K562 (cell line): ENCODE results near the gene ZNRD2. TPM values are rescaled to one million over a fixed set of nuclear protein-coding genes. Genes with fewer than 3 reads are reported as not detected.
A peak's percentile ranks its signal among the peaks of the same experiment; 100 is the strongest.

Source experiments
- ATAC-seq: fragments of 200-7000 bp; cut with Tn5 transposase; 3 replicates; pipeline ENCODE4 v1.9.1; 2020; ENCODE audit warnings: moderate library complexity
- BruUV-seq: library from RNA; stranded (reverse); fragments of 400-500 nt; replicated peaks from 2 replicates; lab custom pipeline; 2021; lab: Mats Ljungman, UMichigan
- CTCF ChIA-PET: fragments of 300-600 bp; formaldehyde crosslinking; extraction: SDS; loops from one replicate; lab custom pipeline; 2021; ENCODE audit warnings: low intra/inter-chr PET ratio; lab: Yijun Ruan, JAX
- POLR2A ChIA-PET: fragments of 300-600, 350-650 bp; sonication (Branson Sonifier 250); formaldehyde crosslinking; extraction: SDS; loops from one replicate; lab custom pipeline; 2021; ENCODE audit warnings: antibody characterized with exemption, inconsistent platforms; lab: Yijun Ruan, JAX
- DNase-seq, 4 experiments: peaks; one replicate each; pipeline versions ENCODE4 v3.0.0 to v3.0.0-alpha.2; 2011 to 2018; ENCODE audit warnings: low spot score in 3 of 4, mixed read lengths in 3 of 4; ENCODE audit errors: extremely low read depth in 1 of 4
- FAIRE-seq: peaks from 2 replicates; lab custom pipeline; 2011; peaks lifted over from hg19 to GRCh38; lab: Jason Lieb, UNC
- H2AFZ ChIP-seq: 2 replicates; pipeline ENCODE4 v1.6.0; 2011; ENCODE audit warnings: low read depth, low read length, control low read depth, inconsistent platforms
- H3K27ac ChIP-seq: fragments of 200-600 bp; 3 replicates; pipeline ENCODE4 v1.8.0; 2011; ENCODE audit warnings: low read depth, mild to moderate bottlenecking, control low read depth, inconsistent platforms, low read length, moderate library complexity, mixed read lengths; ENCODE audit errors: extremely low read depth
- H3K27me3 ChIP-seq, 2 experiments: fragments of 300-600 bp in 1 of 2; 2 replicates in 1 of 2; 3 replicates in 1 of 2; pipeline versions ENCODE4 v1.6.0 to v1.8.0; 2011; ENCODE audit warnings: inconsistent platforms in 2 of 2, low read length in 2 of 2, mild to moderate bottlenecking in 1 of 2, mixed read lengths in 1 of 2, moderate library complexity in 1 of 2; ENCODE audit not compliant: control insufficient read depth in 2 of 2, insufficient read depth in 2 of 2
- H3K36me3 ChIP-seq: fragments of 300-600 bp; 3 replicates; pipeline ENCODE4 v1.8.0; 2011; ENCODE audit warnings: mild to moderate bottlenecking, low read length, inconsistent platforms; ENCODE audit not compliant: control insufficient read depth, insufficient read depth
- H3K4me1 ChIP-seq, 2 experiments: fragments of 200-600 bp in 1 of 2; replicated peaks in 1 of 2; 2 replicates in 1 of 2; 3 replicates in 1 of 2; pipeline versions ENCODE4 v1.5.1 to v1.8.0; 2011; ENCODE audit warnings: inconsistent platforms in 2 of 2, low read length in 2 of 2, mild to moderate bottlenecking in 1 of 2, mixed read lengths in 1 of 2, moderate library complexity in 1 of 2; ENCODE audit not compliant: control insufficient read depth in 2 of 2, insufficient read depth in 2 of 2
- H3K4me2 ChIP-seq: 2 replicates; pipeline ENCODE4 v1.6.1; 2011; ENCODE audit warnings: low read length, control low read depth, inconsistent platforms, mixed read lengths; ENCODE audit not compliant: insufficient read depth
- H3K4me3 ChIP-seq: fragments of 200-600 bp; sonication (generic), shearing (Covaris generic); 2 replicates; pipeline ENCODE4 v1.5.1; 2016; ENCODE audit warnings: control low read depth, inconsistent platforms
- H3K79me2 ChIP-seq: fragments of 200-600 bp; 3 replicates; pipeline ENCODE4 v1.8.0; 2011; ENCODE audit warnings: low read length, inconsistent platforms; ENCODE audit not compliant: control insufficient read depth, insufficient read depth
- H3K9ac ChIP-seq, 2 experiments: 2 replicates each; pipeline versions ENCODE4 v1.6.0 to v1.6.1; 2011; ENCODE audit warnings: low read depth in 2 of 2, low read length in 2 of 2, control low read depth in 1 of 2, inconsistent platforms in 1 of 2, mild to moderate bottlenecking in 1 of 2, mixed read lengths in 1 of 2; ENCODE audit not compliant: insufficient read depth in 1 of 2
- H3K9me1 ChIP-seq: one replicate; pipeline ENCODE4 v1.6.0; 2011; ENCODE audit warnings: inconsistent platforms, mild to moderate bottlenecking, low read length, moderate library complexity; ENCODE audit not compliant: control insufficient read depth, insufficient read depth
- H3K9me3 ChIP-seq: replicated peaks from 2 replicates; pipeline ENCODE4 v1.5.1; 2011; ENCODE audit warnings: low read depth, low read length, inconsistent platforms; ENCODE audit not compliant: control insufficient read depth, insufficient read depth
- H4K20me1 ChIP-seq: replicated peaks from 2 replicates; pipeline ENCODE4 v1.6.1; 2011; ENCODE audit warnings: low read length, inconsistent platforms, mixed read lengths; ENCODE audit not compliant: control insufficient read depth, insufficient read depth
- EGR1 ChIP-seq: fragments of 450-650 bp; conservative IDR thresholded peaks from 2 replicates; pipeline ENCODE4 v1.6.1; 2017; ENCODE audit warnings: mild to moderate bottlenecking
- KDM5B ChIP-seq: fragments of 200-600 bp; sonication (generic); IDR thresholded peaks from 2 replicates; pipeline ENCODE4 v1.6.1; 2012; ENCODE audit warnings: low read depth, mild to moderate bottlenecking, moderate library complexity, low read length, control low read depth, inconsistent platforms; ENCODE audit not compliant: insufficient replicate concordance
- MAX ChIP-seq: sonication (generic); formaldehyde crosslinking; IDR thresholded peaks from 2 replicates; pipeline ENCODE4 v1.9.0; 2022; ENCODE audit warnings: mild to moderate bottlenecking, missing genetic modification reagents
- SREBF2 ChIP-seq: sonication (generic); formaldehyde crosslinking; IDR thresholded peaks from 2 replicates; pipeline ENCODE4 v1.4.0; 2020; ENCODE audit warnings: mild to moderate bottlenecking, missing genetic modification reagents
- VEZF1 ChIP-seq: fragments of 200-800 bp; sonication (Bioruptor generic); IDR thresholded peaks from 2 replicates; pipeline ENCODE4 v1.6.1; 2017; ENCODE audit warnings: missing genetic modification characterization, missing compliant biosample characterization
- WGBS: fragments of 100-300 bp; shearing (Covaris generic); methylation state at CpG from one replicate; pipeline ENCODE4 v1.1.6; 2016; ENCODE audit warnings: low coverage, mixed read lengths; ENCODE audit not compliant: insufficient coverage; ENCODE audit errors: missing lambda C conversion rate; 5-methylcytosine and 5-hydroxymethylcytosine counted together
- in situ Hi-C: fragments of 300-500 bp; cut with MboI; formaldehyde crosslinking; loops from 4 replicates; pipeline ENCODE4 v1.15.0; 2018; ENCODE audit warnings: inconsistent platforms, mixed read lengths
- intact Hi-C: fragments of 100-400 bp; cut with micrococcal nuclease; formaldehyde crosslinking; loops from 2 replicates; pipeline ENCODE4 v1.14.2; 2022
- polyA plus RNA-seq, 8 experiments: library from polyadenylated mRNA; depleted of rRNA in 4 of 8; stranded (reverse) in 5 of 8; unstranded in 3 of 8; fragments of >200 nt; fragmentation: Nextera tagmentation in 2 of 8; fragmentation: Illumina TruSeq in 1 of 8; extraction: Ambion mirVana in 2 of 8; extraction: Trizol in 1 of 8; gene quantifications; 2 replicates each; pipeline versions ENCODE4 v1.2.1 to v1.2.3, GENCODE V29; 2011 to 2014; ENCODE audit warnings: inconsistent platforms in 1 of 8, missing spikeins in 1 of 8
- total RNA-seq, 7 experiments: library from RNA; depleted of rRNA in 6 of 7; stranded (reverse); fragments of >200 nt in 6 of 7; fragmentation: Illumina TruSeq in 2 of 7; extraction: Trizol in 2 of 7; gene quantifications; 2 replicates each; pipeline versions ENCODE4 v1.2.1 to v1.2.3, GENCODE V29; 2011 to 2021; ENCODE audit warnings: low replicate concordance in 1 of 7

ZNRD2 gene
- total and polyA plus RNA-seq, 9 of the 15 experiments (the other 6 are each of a cell fraction or from before 2014, with no cell fraction given), result 13.4 to 129 (median 60.4) TPM

GRCh38 chr11:65589444-65590239 is 19.4 kb downstream of the ZNRD2 start:
- FAIRE-seq (no peak), ATAC-seq (peak; percentile 39), DNase-seq (peak; percentile 65 to 82 (median 70))
- H3K27ac ChIP-seq, result no peak overlapping the region
- peaks cover 56% of the 10 kb centered on the region; the same call in 2 of the 3 replicates for H3K36me3 ChIP-seq
- CTCF ChIA-PET, result interaction anchor here (0.6 kb wide), 1 partner anchor 481 kb away, joined by 3 read pairs; no protein-coding TSS in a partner anchor
- H2AFZ ChIP-seq, result no peak overlapping the region
- H3K4me3 ChIP-seq, result no peak overlapping the region
- no peak overlapping the region for H3K4me2 ChIP-seq
- WGBS, result 69% methylated on average over 8 of the region's 9 CpGs
- H3K9me1 ChIP-seq, result peaks cover 4% of the 10 kb centered on the region
- no peaks in the 10 kb centered on the region for H3K9me3 ChIP-seq
- H3K4me1 ChIP-seq, result peaks cover 16 to 65% of the 10 kb centered on the region in 2 experiments
- in situ Hi-C loops, result no loop called here
- no TSS peak for BruUV-seq
- H3K27me3 ChIP-seq, result no peaks in the 10 kb centered on the region
- H3K9ac ChIP-seq, result peak overlapping the region in 1 of 2 experiments; percentile 79; a peak in 2 of 4 replicates
- 0 out of 2 replicates have a peak, but pooled peaks cover 4% of the 10 kb centered on the region for H4K20me1 ChIP-seq
- TF ChIP-seq EGR1, result 0 out of 2 replicates have a peak, but pooled peaks have one; percentile 18
- no peak for TF ChIP-seq KDM5B
- peak; percentile 8; the same call in 1 of the 2 replicates for TF ChIP-seq VEZF1
- no peak for TF ChIP-seq SREBF2 (CRISPR knock-in tag)
- TF ChIP-seq MAX, result 0 out of 2 replicates have a peak, but pooled peaks have one; percentile 29
- POLR2A ChIA-PET, result interaction anchor here (0.5 to 2.4 kb wide), 8 partner anchors 13 to 208 kb away, joined by 3 to 6 read pairs (median 3); partner anchors contain the start of gene EHBP1L1
- peaks cover 3% of the 10 kb centered on the region; the same call in 1 of the 3 replicates for H3K79me2 ChIP-seq
- intact Hi-C loops, result loop anchor here (5.0 kb wide), 1 partner anchor 47 kb away; no protein-coding TSS in a partner anchor
